Tibial nerve (tissue), 4 donors: ENCODE results near the gene IGF1R. TPM values are rescaled to one million over a fixed set of nuclear protein-coding genes. Genes with fewer than 3 reads are reported as not detected.
"Not testable (repeated sequence)": the region's sequence is repeated elsewhere in the genome, so short reads cannot be mapped to it uniquely, and the experiment has no call there.

Experiments
- DNase-seq, 2 donors: peaks; one replicate each; pipeline ENCODE4 v3.0.0-alpha.2; 2019; ENCODE audit warnings: low spot score in 2 of 2
- H3K27ac ChIP-seq, 4 donors: fragments of 200-600 bp; sonication (generic) in 3 of 4; one replicate each; pipeline ENCODE4 v1.5.1; 2017 to 2019; ENCODE audit warnings: mild to moderate bottlenecking in 1 of 4
- H3K27me3 ChIP-seq, 2 donors: fragments of 200-600 bp; sonication (generic) in 1 of 2; one replicate each; pipeline versions ENCODE4 v1.5.1 to v1.6.0; 2017 to 2019
- H3K36me3 ChIP-seq, 3 donors: fragments of 200-600 bp; sonication (generic); one replicate each; pipeline ENCODE4 v1.5.1; 2018 to 2019
- H3K4me1 ChIP-seq, 4 donors: fragments of 200-600 bp; sonication (generic) in 3 of 4; one replicate each; pipeline ENCODE4 v1.5.1; 2017 to 2019
- H3K4me3 ChIP-seq, 4 donors: fragments of 200-600 bp; sonication (generic) in 3 of 4; one replicate each; pipeline ENCODE4 v1.5.1; 2017 to 2019; ENCODE audit warnings: mild to moderate bottlenecking in 1 of 4, moderate library complexity in 1 of 4
- H3K9me3 ChIP-seq, 4 donors: fragments of 200-600 bp; sonication (generic) in 3 of 4; one replicate each; pipeline ENCODE4 v1.5.1; 2017 to 2019
- EP300 ChIP-seq, 2 donors: sonication (generic); formaldehyde crosslinking; IDR thresholded peaks; one replicate each; pipeline ENCODE4 v1.6.1; 2017; ENCODE audit warnings: antibody characterized with exemption in 2 of 2, mild to moderate bottlenecking in 1 of 2
- POLR2A ChIP-seq, 2 donors: fragments of 450-650 bp; IDR thresholded peaks; one replicate each; pipeline ENCODE4 v1.6.1; 2017; ENCODE audit warnings: antibody characterized with exemption in 2 of 2, mild to moderate bottlenecking in 2 of 2, moderate library complexity in 2 of 2
- WGBS, 2 donors: methylation state at CpG; one replicate each; pipeline ENCODE4 v1.1.5; 2018; 5-methylcytosine and 5-hydroxymethylcytosine counted together
- total RNA-seq, 4 donors: library from RNA; depleted of rRNA; stranded (reverse); fragments of >200 nt; gene quantifications; one replicate each; pipeline ENCODE4 v1.1.0, GENCODE V29; 2016
- TF ChIP-seq, protein P1 (sequence below), 5 experiments: fragments of 200-600 bp in 3 of 5; fragments of 450-650 bp in 2 of 5; sonication (generic) in 3 of 5; IDR thresholded peaks; one replicate each; pipeline ENCODE4 v1.5.1; 2016 to 2019; ENCODE audit warnings: antibody characterized with exemption in 5 of 5, mild to moderate bottlenecking in 3 of 5, moderate library complexity in 2 of 5

Gene IGF1R
- total RNA-seq, 4 donors from 2014 or later = 82.5 to 164 (median 111) TPM

DNA sequence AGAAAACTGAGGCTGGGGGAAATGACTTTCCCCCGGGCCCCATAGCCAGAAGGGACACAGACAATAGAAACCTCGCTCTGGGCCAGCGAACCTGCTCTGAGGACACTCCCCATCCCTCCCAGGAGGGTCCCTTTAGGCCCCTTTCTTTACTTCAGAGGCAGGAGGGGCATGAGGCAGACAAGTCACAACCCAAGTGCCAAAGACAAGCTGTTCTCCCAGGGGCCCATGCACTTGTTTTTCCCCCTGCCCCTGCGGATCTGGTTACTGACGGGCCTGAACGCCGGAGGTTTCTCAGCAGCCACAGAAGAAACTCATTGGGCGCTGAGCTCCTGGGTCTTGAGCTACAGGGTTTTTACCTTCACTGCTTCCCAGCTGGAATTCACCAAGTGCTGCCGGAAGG lies 349.4 kb downstream of the IGF1R start:
- peaks cover 0 to 12% (median 0%) of the 10 kb centered on the region in 4 donors for H3K9me3 ChIP-seq
- H3K36me3 ChIP-seq = no peaks in the 10 kb centered on the region
- H3K27me3 ChIP-seq = no peaks in the 10 kb centered on the region
- no peak overlapping the region for H3K4me3 ChIP-seq
- H3K27ac ChIP-seq = no peak overlapping the region
- no peak for DNase-seq
- TF ChIP-seq POLR2A (IDR thresholded peaks at IDR 0.05) = no peak
- TF ChIP-seq, protein P1, sequence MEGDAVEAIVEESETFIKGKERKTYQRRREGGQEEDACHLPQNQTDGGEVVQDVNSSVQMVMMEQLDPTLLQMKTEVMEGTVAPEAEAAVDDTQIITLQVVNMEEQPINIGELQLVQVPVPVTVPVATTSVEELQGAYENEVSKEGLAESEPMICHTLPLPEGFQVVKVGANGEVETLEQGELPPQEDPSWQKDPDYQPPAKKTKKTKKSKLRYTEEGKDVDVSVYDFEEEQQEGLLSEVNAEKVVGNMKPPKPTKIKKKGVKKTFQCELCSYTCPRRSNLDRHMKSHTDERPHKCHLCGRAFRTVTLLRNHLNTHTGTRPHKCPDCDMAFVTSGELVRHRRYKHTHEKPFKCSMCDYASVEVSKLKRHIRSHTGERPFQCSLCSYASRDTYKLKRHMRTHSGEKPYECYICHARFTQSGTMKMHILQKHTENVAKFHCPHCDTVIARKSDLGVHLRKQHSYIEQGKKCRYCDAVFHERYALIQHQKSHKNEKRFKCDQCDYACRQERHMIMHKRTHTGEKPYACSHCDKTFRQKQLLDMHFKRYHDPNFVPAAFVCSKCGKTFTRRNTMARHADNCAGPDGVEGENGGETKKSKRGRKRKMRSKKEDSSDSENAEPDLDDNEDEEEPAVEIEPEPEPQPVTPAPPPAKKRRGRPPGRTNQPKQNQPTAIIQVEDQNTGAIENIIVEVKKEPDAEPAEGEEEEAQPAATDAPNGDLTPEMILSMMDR (IDR thresholded peaks at IDR 0.05) = no peak
- TF ChIP-seq EP300 (IDR thresholded peaks at IDR 0.05) = no peak
- no peaks in the 10 kb centered on the region for H3K4me1 ChIP-seq
- 83% methylated on average over 9 of the region's 9 CpGs for WGBS, 2 donors

DNA sequence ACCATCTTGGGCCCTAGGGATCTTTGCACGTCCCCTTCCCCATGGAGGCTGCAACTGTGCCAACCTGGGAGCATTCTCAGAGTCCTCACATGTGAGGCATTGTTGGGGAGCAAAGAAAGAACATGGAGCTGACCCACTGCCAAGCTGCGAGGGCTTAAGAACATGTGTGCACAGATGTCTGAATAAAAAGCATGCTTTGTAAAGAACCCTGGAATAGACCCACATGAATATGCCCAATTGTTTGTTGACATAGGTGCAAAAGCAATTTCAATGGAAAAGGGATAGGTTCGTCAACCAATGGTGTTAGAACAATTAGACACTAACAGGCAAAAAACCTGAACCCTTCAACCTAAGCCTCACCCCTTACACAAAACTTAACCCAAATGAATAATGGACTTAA lies 349.9 kb downstream of the IGF1R start:
- no peak for DNase-seq
- Histone ChIP-seq H3K36me3 (no peaks in the 10 kb centered on the region), H3K27ac (no peak overlapping the region), H3K27me3 (no peaks in the 10 kb centered on the region), H3K4me1 (no peaks in the 10 kb centered on the region), H3K9me3 (peaks cover 0 to 12% (median 0%) of the 10 kb centered on the region in 4 donors), H3K4me3 (no peak overlapping the region)
- no peak for TF ChIP-seq EP300 (IDR thresholded peaks at IDR 0.05)
- TF ChIP-seq, protein P1 (IDR thresholded peaks at IDR 0.05) = no peak
- no peak for TF ChIP-seq POLR2A (IDR thresholded peaks at IDR 0.05)
- WGBS, 2 donors = 52 to 61% methylated on average over 3 of the region's 3 CpGs

DNA sequence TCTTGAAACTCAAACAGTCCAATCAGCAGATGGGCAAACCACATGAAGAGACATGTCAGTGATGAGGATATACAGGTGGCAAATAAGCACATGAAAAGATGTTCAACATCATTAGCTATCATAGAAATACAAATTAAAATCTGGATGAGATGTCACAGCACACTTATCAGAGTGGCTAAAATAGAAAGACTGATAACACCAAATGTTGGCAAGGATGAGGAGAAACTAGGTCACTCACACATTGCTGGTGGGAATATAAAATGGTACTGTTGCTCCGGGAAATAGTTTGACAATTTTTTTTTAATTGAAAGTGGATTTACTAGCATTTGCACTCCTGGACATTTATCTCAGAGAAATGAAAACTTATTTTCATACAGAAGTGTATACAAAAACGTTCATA lies 350.9 kb downstream of the IGF1R start:
- no peak overlapping the region for H3K4me3 ChIP-seq
- WGBS, 2 donors = 78 to 88% methylated on average over 2 of the region's 2 CpGs

DNA sequence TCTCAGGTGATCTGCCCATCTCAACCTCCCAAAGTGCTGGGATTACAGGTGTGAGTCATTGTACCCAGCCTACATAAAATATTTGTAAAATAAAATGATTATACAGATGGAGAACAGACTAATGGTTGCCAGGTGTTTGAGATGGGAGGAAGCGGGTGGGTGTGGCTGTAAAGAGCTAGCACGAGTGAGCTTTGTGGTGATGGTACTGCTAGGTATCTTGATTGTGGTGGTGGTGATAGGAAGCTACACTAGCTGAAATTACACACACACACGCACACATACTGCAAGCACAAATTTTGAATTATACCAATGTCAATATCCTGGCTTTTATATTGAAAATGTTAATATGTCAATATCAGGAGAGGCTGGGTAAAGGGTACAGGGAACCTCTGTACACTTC lies 353.9 kb downstream of the IGF1R start:
- Histone ChIP-seq H3K9me3 (no peaks in the 10 kb centered on the region), H3K27ac (no peak overlapping the region), H3K36me3 (no peaks in the 10 kb centered on the region), H3K27me3 (no peaks in the 10 kb centered on the region), H3K4me1 (no peaks in the 10 kb centered on the region), H3K4me3 (no peak overlapping the region)
- TF ChIP-seq EP300 (IDR thresholded peaks at IDR 0.05) (no peak), POLR2A (IDR thresholded peaks at IDR 0.05) (no peak)
- TF ChIP-seq, protein P1 (IDR thresholded peaks at IDR 0.05) = no peak
- 85% methylated on average over 3 of the region's 3 CpGs for WGBS, 2 donors
- DNase-seq = no peak

More for the DNA sequence above, 350.9 kb downstream of the IGF1R start:
- Histone ChIP-seq H3K9me3 (peaks cover 0 to 12% (median 0%) of the 10 kb centered on the region in 4 donors), H3K27me3 (no peaks in the 10 kb centered on the region), H3K27ac (no peak overlapping the region), H3K4me1 (no peaks in the 10 kb centered on the region), H3K36me3 (no peaks in the 10 kb centered on the region)
- no peak for DNase-seq
- TF ChIP-seq POLR2A (IDR thresholded peaks at IDR 0.05) (no peak), EP300 (IDR thresholded peaks at IDR 0.05) (no peak)
- TF ChIP-seq, protein P1 (IDR thresholded peaks at IDR 0.05) = no peak

GRCh38 chr15:99003317-99003716 lies 355.0 kb downstream of the IGF1R start:
- not testable (repeated sequence) for H3K27ac ChIP-seq, H3K4me1 ChIP-seq, H3K36me3 ChIP-seq, H3K4me3 ChIP-seq, H3K27me3 ChIP-seq, DNase-seq, H3K9me3 ChIP-seq
- 65 to 76% methylated on average over 10 of the region's 10 CpGs for WGBS, 2 donors

- H3K4me3 ChIP-seq, H3K27me3 ChIP-seq, H3K9me3 ChIP-seq, H3K4me1 ChIP-seq, DNase-seq, H3K36me3 ChIP-seq, H3K27ac ChIP-seq: not testable (repeated sequence)
- 36 to 37% methylated on average over 32 to 36 of the region's 38 CpGs for WGBS, 2 donors
These were observed 356.9 kb downstream of the IGF1R start for GRCh38 chr15:99004998-99005974.
